Uterus (tissue), 4 donors: Measurements from ENCODE around the gene PSG7. TPM values are rescaled to one million over a fixed set of nuclear protein-coding genes. Genes with fewer than 3 reads are reported as not detected.
"Not testable (repeated sequence)": the region's sequence is repeated elsewhere in the genome, so short reads cannot be mapped to it uniquely, and the experiment has no call there.

Source experiments
- DNase-seq, 2 donors: peaks; one replicate each; pipeline ENCODE4 v3.0.0-alpha.2; 2019 to 2020
- H3K27ac ChIP-seq, 2 donors: fragments of 200-600 bp; sonication (generic); 1 replicate in 1 of 2; 2 replicates in 1 of 2; pipeline ENCODE4 v1.5.1; 2016 to 2018
- H3K27me3 ChIP-seq, 2 donors: fragments of 200-600 bp; sonication (generic); one replicate each; pipeline ENCODE4 v1.5.1; 2018 to 2019; ENCODE audit warnings: control low read depth in 1 of 2
- H3K36me3 ChIP-seq, 2 donors: fragments of 200-600 bp; sonication (generic); one replicate each; pipeline ENCODE4 v1.5.1; 2019; ENCODE audit warnings: control low read depth in 1 of 2
- H3K4me1 ChIP-seq, 2 donors: fragments of 200-600 bp; sonication (generic); one replicate each; pipeline ENCODE4 v1.5.1; 2018 to 2019; ENCODE audit warnings: control low read depth in 1 of 2
- H3K4me3 ChIP-seq, 2 donors: fragments of 200-600 bp; sonication (generic); 1 replicate in 1 of 2; 2 replicates in 1 of 2; pipeline ENCODE4 v1.5.1; 2018 to 2019; ENCODE audit warnings: mild to moderate bottlenecking in 1 of 2
- H3K9me3 ChIP-seq, 2 donors: fragments of 200-600 bp; sonication (generic); one replicate each; pipeline ENCODE4 v1.5.1; 2019; ENCODE audit warnings: control low read depth in 1 of 2
- CTCF ChIP-seq, 4 experiments: fragments of 200-600 bp in 2 of 4; fragments of 450-650 bp in 2 of 4; sonication (generic) in 2 of 4; IDR thresholded peaks; one replicate each; pipeline ENCODE4 v1.5.1; 2016 to 2019; ENCODE audit warnings: antibody characterized with exemption in 4 of 4, mild to moderate bottlenecking in 2 of 4, moderate library complexity in 1 of 4
- POLR2A ChIP-seq, 2 donors: fragments of 450-650 bp; IDR thresholded peaks; one replicate each; pipeline ENCODE4 v1.6.1; 2016; ENCODE audit warnings: antibody characterized with exemption in 2 of 2, mild to moderate bottlenecking in 1 of 2, moderate library complexity in 1 of 2
- intact Hi-C: fragments of 100-400 bp; cut with DNase I; formaldehyde crosslinking; loops from one replicate; pipeline ENCODE4 v1.15.1; 2023; ENCODE audit warnings: low total_unique reads
- total RNA-seq, 4 donors: library from RNA; depleted of rRNA in 3 of 4; stranded (reverse); fragments of >200 nt in 3 of 4; gene quantifications; one replicate each; pipeline versions ENCODE4 v1.1.0 to v1.2.4, GENCODE V29; 2014 to 2023
- donor health status: DM: yes; HTN: yes; CAD: no.

Gene PSG7
- total RNA-seq, 4 donors from 2014 or later: not detected

DNA sequence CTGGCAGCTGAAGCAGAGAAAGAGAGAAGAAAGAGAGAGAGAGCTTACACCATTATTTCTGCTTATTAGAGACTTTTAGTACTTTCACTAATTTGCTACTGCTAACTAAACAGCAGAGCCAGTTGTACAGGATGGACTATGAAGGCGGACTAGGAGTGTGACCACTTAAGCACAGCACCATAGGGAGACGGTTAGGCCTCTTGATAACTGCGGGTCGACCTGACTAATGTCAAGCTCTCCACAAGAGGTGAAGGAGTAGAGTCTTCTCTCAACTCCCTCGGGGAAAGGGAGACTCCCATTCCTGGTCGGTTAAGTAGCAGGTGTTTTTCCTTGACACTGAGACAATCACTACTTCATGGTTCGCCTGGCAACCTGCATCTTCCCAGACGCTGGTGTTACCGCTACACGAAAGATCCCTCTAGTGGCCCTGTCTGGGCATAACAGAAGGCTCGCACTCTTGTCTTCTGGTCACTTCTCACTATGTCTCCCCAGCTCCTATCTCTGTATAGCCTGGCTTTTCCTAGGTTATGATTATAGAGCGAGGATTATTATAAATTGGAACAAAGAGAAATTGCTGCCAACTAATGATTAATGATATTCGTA, 5.3 kb upstream of the PSG7 start:
- DNase-seq: no peak
- no peaks in the 10 kb centered on the region for H3K36me3 ChIP-seq
- intact Hi-C loops: no loop called here
- TF ChIP-seq CTCF (IDR thresholded peaks at IDR 0.05) (no peak), POLR2A (IDR thresholded peaks at IDR 0.05) (no peak)
- H3K27ac ChIP-seq: no peak overlapping the region
- H3K27me3 ChIP-seq: peaks cover 0 to 3% of the 10 kb centered on the region in 2 donors
- H3K9me3 ChIP-seq: no peaks in the 10 kb centered on the region
- no peaks in the 10 kb centered on the region for H3K4me1 ChIP-seq
- H3K4me3 ChIP-seq: no peak overlapping the region

- H3K27ac ChIP-seq, intact Hi-C loops, H3K36me3 ChIP-seq, DNase-seq, H3K27me3 ChIP-seq, H3K4me3 ChIP-seq, H3K9me3 ChIP-seq, H3K4me1 ChIP-seq: not testable (repeated sequence)
Observed at GRCh38 chr19:42934726-42935125, 2.3 kb downstream of the PSG7 start.

DNA sequence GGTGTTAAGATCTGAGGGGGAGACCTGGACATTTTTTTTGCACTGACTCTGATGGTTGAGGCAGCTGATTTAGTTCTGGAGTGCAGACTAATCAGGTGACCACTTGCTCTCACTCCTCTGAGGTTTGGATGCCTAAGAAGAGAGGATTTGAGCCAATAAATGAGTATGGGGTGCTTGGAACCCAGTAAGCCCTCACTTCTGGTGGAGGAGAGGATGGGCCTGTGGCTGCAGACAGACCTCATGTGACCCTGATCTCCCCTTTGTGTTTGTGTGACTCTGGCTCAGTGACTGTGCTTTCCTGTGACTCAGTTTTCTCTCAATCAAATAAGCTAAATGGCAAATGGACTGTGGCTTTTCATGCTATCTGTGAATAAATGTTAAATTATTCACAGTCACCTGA, 2.8 kb downstream of the PSG7 start:
- H3K4me1 ChIP-seq, intact Hi-C loops: not testable (repeated sequence)

DNA sequence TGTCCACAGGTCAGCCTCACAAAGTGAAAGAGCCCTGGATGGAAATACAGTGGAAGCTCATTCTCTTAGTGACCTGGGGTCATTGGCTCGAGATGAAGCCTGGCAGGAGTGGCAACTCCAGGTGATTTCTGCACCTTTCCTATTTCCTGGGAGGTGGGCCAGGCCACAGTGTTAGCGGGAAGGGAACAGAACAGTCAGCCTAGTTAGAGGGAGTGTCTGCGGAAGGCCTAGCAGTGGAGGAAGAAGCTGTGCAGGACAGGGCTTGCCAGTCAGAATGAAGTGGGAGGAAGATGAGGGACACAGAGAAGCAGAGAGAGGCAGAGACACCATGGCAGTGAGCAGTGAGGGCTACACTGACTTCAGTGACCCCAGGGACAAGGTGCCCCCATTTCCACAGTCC, 3.6 kb downstream of the PSG7 start:
- H3K27ac ChIP-seq, H3K9me3 ChIP-seq, DNase-seq, H3K27me3 ChIP-seq, H3K4me3 ChIP-seq, H3K36me3 ChIP-seq, intact Hi-C loops, H3K4me1 ChIP-seq: not testable (repeated sequence)

More for the DNA sequence above, 2.8 kb downstream of the PSG7 start:
- H3K9me3 ChIP-seq, H3K36me3 ChIP-seq, H3K4me3 ChIP-seq, H3K27me3 ChIP-seq, H3K27ac ChIP-seq, DNase-seq: not testable (repeated sequence)

GRCh38 chr19:42932485-42933101, 4.4 kb downstream of the PSG7 start:
- DNase-seq, H3K36me3 ChIP-seq, H3K27ac ChIP-seq, H3K4me3 ChIP-seq, H3K27me3 ChIP-seq, H3K9me3 ChIP-seq, intact Hi-C loops, H3K4me1 ChIP-seq: not testable (repeated sequence)

GRCh38 chr19:42930214-42930613, 6.8 kb downstream of the PSG7 start:
- intact Hi-C loops, H3K27ac ChIP-seq, H3K36me3 ChIP-seq, DNase-seq, H3K4me1 ChIP-seq, H3K4me3 ChIP-seq, H3K27me3 ChIP-seq, H3K9me3 ChIP-seq: not testable (repeated sequence)
- TF ChIP-seq CTCF (IDR thresholded peaks at IDR 0.05): peak in 1 of 4 experiments; percentile 13

- H3K36me3 ChIP-seq: no peaks in the 10 kb centered on the region
- H3K4me1 ChIP-seq: no peaks in the 10 kb centered on the region
- H3K4me3 ChIP-seq: no peak overlapping the region
- intact Hi-C loops: no loop called here
- H3K9me3 ChIP-seq: no peaks in the 10 kb centered on the region
- H3K27me3 ChIP-seq: no peaks in the 10 kb centered on the region
- no peak for DNase-seq
- no peak overlapping the region for H3K27ac ChIP-seq
- no peak for TF ChIP-seq POLR2A (IDR thresholded peaks at IDR 0.05)
- no peak for TF ChIP-seq CTCF (IDR thresholded peaks at IDR 0.05)
Observed at GRCh38 chr19:42928896-42929295, 8.1 kb downstream of the PSG7 start.
